Mesothelial cell of epicardium (in vitro differentiated cells): ENCODE measurements around the gene KCTD2. TPM values are rescaled to one million over a fixed set of nuclear protein-coding genes. Genes with fewer than 3 reads are reported as not detected.

Experiments
- DNase-seq, 2 experiments: peaks; one replicate each; pipeline ENCODE4 v3.0.0; 2021; ENCODE audit warnings: low spot score in 2 of 2; ENCODE audit not compliant: unreplicated experiment in 2 of 2
- H3K27ac Mint-ChIP-seq: 2 replicates; pipeline ENCODE4 v1.8.0; 2021; ENCODE audit warnings: mixed read lengths
- H3K27me3 Mint-ChIP-seq: 2 replicates; pipeline ENCODE4 v1.8.0; 2021; ENCODE audit warnings: low read depth, mixed read lengths
- H3K36me3 Mint-ChIP-seq: 2 replicates; pipeline ENCODE4 v1.8.0; 2021; ENCODE audit warnings: mixed read lengths
- H3K4me1 Mint-ChIP-seq: 2 replicates; pipeline ENCODE4 v1.8.0; 2021; ENCODE audit warnings: mixed read lengths
- H3K4me3 Mint-ChIP-seq: 2 replicates; pipeline ENCODE4 v1.8.0; 2021; ENCODE audit warnings: mild to moderate bottlenecking, moderate library complexity, mixed read lengths
- H3K9me3 Mint-ChIP-seq: 2 replicates; pipeline ENCODE4 v1.8.0; 2021; ENCODE audit warnings: mixed read lengths
- CTCF ChIP-seq: fragments of 200-600 bp; sonication (generic); IDR thresholded peaks from one replicate; pipeline ENCODE4 v1.5.0; 2021; ENCODE audit warnings: antibody characterized with exemption; ENCODE audit not compliant: unreplicated experiment
- total RNA-seq: library from RNA; stranded (reverse); gene quantifications from 3 replicates; pipeline ENCODE4 v1.2.1, GENCODE V29; 2021

The KCTD2 gene
- total RNA-seq, 1 donor from 2014 or later, result 24.1 TPM

GRCh38 chr17:75061055-75061438 is 14.0 kb downstream of the KCTD2 start:
- TF ChIP-seq CTCF, result no peak
- Mint-ChIP-seq H3K27ac (no peak overlapping the region), H3K4me1 (peaks cover 7% of the 10 kb centered on the region)

GRCh38 chr17:75061618-75062017 is 14.6 kb downstream of the KCTD2 start:
- no peaks in the 10 kb centered on the region for H3K9me3 Mint-ChIP-seq
- peaks cover under 1% of the 10 kb centered on the region for H3K4me1 Mint-ChIP-seq
- H3K4me3 Mint-ChIP-seq, result no peak overlapping the region
- no peak for DNase-seq
- peaks cover 25% of the 10 kb centered on the region for H3K36me3 Mint-ChIP-seq
- no peaks in the 10 kb centered on the region for H3K27me3 Mint-ChIP-seq
- H3K27ac Mint-ChIP-seq, result no peak overlapping the region
- TF ChIP-seq CTCF, result no peak

More at GRCh38 chr17:75061055-75061438, 14.0 kb downstream of the KCTD2 start:
- no peak overlapping the region for H3K4me3 Mint-ChIP-seq
- H3K9me3 Mint-ChIP-seq, result no peaks in the 10 kb centered on the region
- H3K27me3 Mint-ChIP-seq, result no peaks in the 10 kb centered on the region
- H3K36me3 Mint-ChIP-seq, result peaks cover 25% of the 10 kb centered on the region
- DNase-seq, result no peak

GRCh38 chr17:75063201-75063600 is 16.2 kb downstream of the KCTD2 start:
- DNase-seq, result no peak
- Mint-ChIP-seq H3K27me3 (no peaks in the 10 kb centered on the region), H3K4me3 (no peak overlapping the region), H3K27ac (no peak overlapping the region), H3K9me3 (no peaks in the 10 kb centered on the region), H3K4me1 (no peaks in the 10 kb centered on the region), H3K36me3 (peaks cover 25% of the 10 kb centered on the region)
- TF ChIP-seq CTCF, result no peak

GRCh38 chr17:75063626-75064025 is 16.6 kb downstream of the KCTD2 start:
- Mint-ChIP-seq H3K4me1 (no peaks in the 10 kb centered on the region), H3K36me3 (peaks cover 25% of the 10 kb centered on the region), H3K27me3 (no peaks in the 10 kb centered on the region), H3K27ac (no peak overlapping the region), H3K4me3 (no peak overlapping the region), H3K9me3 (no peaks in the 10 kb centered on the region)
- TF ChIP-seq CTCF, result no peak
- DNase-seq, result no peak

GRCh38 chr17:75064040-75064439 is 17.0 kb downstream of the KCTD2 start:
- no peaks in the 10 kb centered on the region for H3K4me1 Mint-ChIP-seq
- no peaks in the 10 kb centered on the region for H3K27me3 Mint-ChIP-seq
- H3K27ac Mint-ChIP-seq, result no peak overlapping the region
- TF ChIP-seq CTCF, result no peak
- no peaks in the 10 kb centered on the region for H3K9me3 Mint-ChIP-seq
- H3K4me3 Mint-ChIP-seq, result no peak overlapping the region
- DNase-seq, result no peak
- H3K36me3 Mint-ChIP-seq, result peaks cover 25% of the 10 kb centered on the region

- H3K9me3 Mint-ChIP-seq, result no peaks in the 10 kb centered on the region
- TF ChIP-seq CTCF, result no peak
- H3K27me3 Mint-ChIP-seq, result no peaks in the 10 kb centered on the region
- no peak overlapping the region for H3K4me3 Mint-ChIP-seq
- no peak for DNase-seq
- H3K36me3 Mint-ChIP-seq, result peaks cover 24% of the 10 kb centered on the region
- H3K27ac Mint-ChIP-seq, result no peak overlapping the region
- H3K4me1 Mint-ChIP-seq, result no peaks in the 10 kb centered on the region
Observed at GRCh38 chr17:75064460-75064859, 17.4 kb downstream of the KCTD2 start.
